SK-N-SH treated with all-trans-retinoic acid at 6 μM for 48 hours (cell line): ENCODE data around the gene RBMS3.

Source experiments
- ATAC-seq: fragments of 200-7000 bp; cut with Tn5 transposase; 3 replicates; pipeline ENCODE4 v1.9.1; 2020; ENCODE audit warnings: mild to moderate bottlenecking, moderate library complexity
- ARNTL ChIP-seq: fragments of 450-650 bp; formaldehyde crosslinking; IDR thresholded peaks from 2 replicates; pipeline ENCODE4 v1.5.0; 2020; ENCODE audit warnings: low read depth, mild to moderate bottlenecking, moderate library complexity, borderline replicate concordance
- BACH2 ChIP-seq: fragments of 250-450 bp; sonication (Bioruptor Pico); IDR thresholded peaks from 2 replicates; pipeline ENCODE4 v1.9.0; 2021; ENCODE audit warnings: mild to moderate bottlenecking, borderline replicate concordance
- CREB5 ChIP-seq: fragments of 250-450 bp; sonication (Bioruptor Pico); IDR thresholded peaks from 2 replicates; pipeline ENCODE4 v1.5.1; 2020; ENCODE audit warnings: low read depth, mild to moderate bottlenecking, moderate library complexity
- CSDC2 ChIP-seq: fragments of 250-450 bp; sonication (Bioruptor Pico); IDR thresholded peaks from 2 replicates; pipeline ENCODE4 v1.5.0; 2020; ENCODE audit warnings: mild to moderate bottlenecking, moderate library complexity
- ESRRG ChIP-seq: fragments of 250-450 bp; sonication (Bioruptor Pico); IDR thresholded peaks from 2 replicates; pipeline ENCODE4 v1.6.1; 2021; ENCODE audit warnings: mild to moderate bottlenecking
- GLIS3 ChIP-seq: fragments of 250-450 bp; sonication (Bioruptor Pico); IDR thresholded peaks from 2 replicates; pipeline ENCODE4 v1.5.0; 2020; ENCODE audit warnings: mild to moderate bottlenecking, moderate library complexity
- ISL1 ChIP-seq: fragments of 250-450 bp; sonication (Bioruptor Pico); IDR thresholded peaks from 2 replicates; pipeline ENCODE4 v2.1.2; 2022; ENCODE audit warnings: mild to moderate bottlenecking, moderate library complexity
- OSR1 ChIP-seq: fragments of 250-450 bp; sonication (Bioruptor Pico); IDR thresholded peaks from 2 replicates; pipeline ENCODE4 v1.8.0; 2022; ENCODE audit warnings: moderate library complexity, mild to moderate bottlenecking, inconsistent platforms
- PPARA ChIP-seq: fragments of 250-450 bp; sonication (Bioruptor Pico); IDR thresholded peaks from 2 replicates; pipeline ENCODE4 v1.5.0; 2020; ENCODE audit warnings: mild to moderate bottlenecking, borderline replicate concordance
- RARB ChIP-seq: fragments of 250-450 bp; sonication (Bioruptor Pico); IDR thresholded peaks from 2 replicates; pipeline ENCODE4 v1.8.0; 2021; ENCODE audit warnings: mild to moderate bottlenecking, moderate library complexity
- SNAI2 ChIP-seq: fragments of 250-450 bp; sonication (Bioruptor Pico); IDR thresholded peaks from 2 replicates; pipeline ENCODE4 v1.5.0; 2020; ENCODE audit warnings: mild to moderate bottlenecking, moderate library complexity
- TCF4 ChIP-seq: fragments of 250-450 bp; sonication (Bioruptor Pico); IDR thresholded peaks from 2 replicates; pipeline ENCODE4 v1.8.0; 2021; ENCODE audit warnings: mild to moderate bottlenecking, moderate library complexity, borderline replicate concordance
- TOX ChIP-seq: fragments of 250-450 bp; sonication (Bioruptor Pico); IDR thresholded peaks from 2 replicates; pipeline ENCODE4 v1.8.0; 2021; ENCODE audit warnings: mild to moderate bottlenecking, moderate library complexity, borderline replicate concordance
- ZC3H10 ChIP-seq: fragments of 250-450 bp; sonication (Bioruptor Pico); IDR thresholded peaks from 2 replicates; pipeline ENCODE4 v1.5.1; 2021; ENCODE audit warnings: mild to moderate bottlenecking, moderate library complexity
- ZFP3 ChIP-seq: fragments of 250-450 bp; sonication (Bioruptor Pico); IDR thresholded peaks from 2 replicates; pipeline ENCODE4 v1.5.0; 2020; ENCODE audit warnings: mild to moderate bottlenecking, moderate library complexity
- ZFP30 ChIP-seq: fragments of 450-650 bp; formaldehyde crosslinking; IDR thresholded peaks from 2 replicates; pipeline ENCODE4 v1.5.0; 2022; ENCODE audit warnings: mild to moderate bottlenecking, moderate library complexity
- ZNF565 ChIP-seq: fragments of 450-650 bp; formaldehyde crosslinking; conservative IDR thresholded peaks from 2 replicates; pipeline ENCODE4 v1.5.0; 2020; ENCODE audit warnings: low read depth, mild to moderate bottlenecking, moderate library complexity
- ZNF70 ChIP-seq: fragments of 450-650 bp; formaldehyde crosslinking; IDR thresholded peaks from 2 replicates; pipeline ENCODE4 v1.5.0; 2020; ENCODE audit warnings: mild to moderate bottlenecking, moderate library complexity
- TF ChIP-seq, protein P1 (sequence below): fragments of 250-450 bp; sonication (Bioruptor Pico); IDR thresholded peaks from 2 replicates; pipeline ENCODE4 v1.8.0; 2021; ENCODE audit warnings: low read depth, mild to moderate bottlenecking, moderate library complexity, borderline replicate concordance
- TF ChIP-seq, protein P2 (sequence below): fragments of 250-450 bp; sonication (Bioruptor Pico); IDR thresholded peaks from 2 replicates; pipeline ENCODE4 v1.5.0; 2020; ENCODE audit warnings: mild to moderate bottlenecking, moderate library complexity
- TF ChIP-seq, protein P3 (sequence below): fragments of 250-450 bp; sonication (Bioruptor Pico); IDR thresholded peaks from 2 replicates; pipeline ENCODE4 v1.8.0; 2020; ENCODE audit warnings: mild to moderate bottlenecking, moderate library complexity, borderline replicate concordance

The RBMS3 gene

DNA sequence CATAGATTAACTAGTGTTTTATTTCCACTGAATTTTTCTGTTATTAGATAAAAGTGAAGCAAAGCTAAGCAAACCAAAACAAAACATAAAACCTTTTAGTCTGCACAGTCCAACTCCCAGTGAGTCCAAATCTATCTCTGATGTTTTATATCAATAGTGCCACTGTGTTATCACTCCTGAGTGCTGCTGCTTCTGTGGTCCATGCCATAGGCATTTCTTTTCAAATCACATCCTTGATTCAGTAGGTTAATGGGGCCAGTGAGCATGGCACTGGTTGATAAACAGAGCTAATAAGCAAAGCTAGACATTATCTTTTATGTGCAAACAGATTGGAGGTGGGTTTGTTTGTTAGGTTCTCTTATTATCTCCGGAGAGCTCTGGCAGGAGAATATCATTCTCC lies 30.0 kb downstream of the RBMS3 start:
- ATAC-seq = peak; percentile 40; the same call in 2 of the 3 replicates

GRCh38 chr3:29311795-29312194 lies 30.9 kb downstream of the RBMS3 start:
- TF ChIP-seq TCF4 (CRISPR knock-in tag) (no peak), BACH2 (no peak)
- TF ChIP-seq, all 23 proteins: peak for 0
- ATAC-seq = peak; percentile 36

More for the DNA sequence above, 30.0 kb downstream of the RBMS3 start:
- 0 out of 2 replicates have a peak, but pooled peaks have one; percentile 15 for TF ChIP-seq ESRRG (CRISPR knock-in tag)
- TF ChIP-seq, protein P1, sequence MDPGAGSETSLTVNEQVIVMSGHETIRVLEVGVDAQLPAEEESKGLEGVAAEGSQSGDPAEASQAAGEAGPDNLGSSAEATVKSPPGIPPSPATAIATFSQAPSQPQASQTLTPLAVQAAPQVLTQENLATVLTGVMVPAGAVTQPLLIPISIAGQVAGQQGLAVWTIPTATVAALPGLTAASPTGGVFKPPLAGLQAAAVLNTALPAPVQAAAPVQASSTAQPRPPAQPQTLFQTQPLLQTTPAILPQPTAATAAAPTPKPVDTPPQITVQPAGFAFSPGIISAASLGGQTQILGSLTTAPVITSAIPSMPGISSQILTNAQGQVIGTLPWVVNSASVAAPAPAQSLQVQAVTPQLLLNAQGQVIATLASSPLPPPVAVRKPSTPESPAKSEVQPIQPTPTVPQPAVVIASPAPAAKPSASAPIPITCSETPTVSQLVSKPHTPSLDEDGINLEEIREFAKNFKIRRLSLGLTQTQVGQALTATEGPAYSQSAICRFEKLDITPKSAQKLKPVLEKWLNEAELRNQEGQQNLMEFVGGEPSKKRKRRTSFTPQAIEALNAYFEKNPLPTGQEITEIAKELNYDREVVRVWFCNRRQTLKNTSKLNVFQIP (CRISPR knock-in tag) = no peak
- peak; percentile 76 for TF ChIP-seq TCF4 (CRISPR knock-in tag)
- TF ChIP-seq, protein P2, sequence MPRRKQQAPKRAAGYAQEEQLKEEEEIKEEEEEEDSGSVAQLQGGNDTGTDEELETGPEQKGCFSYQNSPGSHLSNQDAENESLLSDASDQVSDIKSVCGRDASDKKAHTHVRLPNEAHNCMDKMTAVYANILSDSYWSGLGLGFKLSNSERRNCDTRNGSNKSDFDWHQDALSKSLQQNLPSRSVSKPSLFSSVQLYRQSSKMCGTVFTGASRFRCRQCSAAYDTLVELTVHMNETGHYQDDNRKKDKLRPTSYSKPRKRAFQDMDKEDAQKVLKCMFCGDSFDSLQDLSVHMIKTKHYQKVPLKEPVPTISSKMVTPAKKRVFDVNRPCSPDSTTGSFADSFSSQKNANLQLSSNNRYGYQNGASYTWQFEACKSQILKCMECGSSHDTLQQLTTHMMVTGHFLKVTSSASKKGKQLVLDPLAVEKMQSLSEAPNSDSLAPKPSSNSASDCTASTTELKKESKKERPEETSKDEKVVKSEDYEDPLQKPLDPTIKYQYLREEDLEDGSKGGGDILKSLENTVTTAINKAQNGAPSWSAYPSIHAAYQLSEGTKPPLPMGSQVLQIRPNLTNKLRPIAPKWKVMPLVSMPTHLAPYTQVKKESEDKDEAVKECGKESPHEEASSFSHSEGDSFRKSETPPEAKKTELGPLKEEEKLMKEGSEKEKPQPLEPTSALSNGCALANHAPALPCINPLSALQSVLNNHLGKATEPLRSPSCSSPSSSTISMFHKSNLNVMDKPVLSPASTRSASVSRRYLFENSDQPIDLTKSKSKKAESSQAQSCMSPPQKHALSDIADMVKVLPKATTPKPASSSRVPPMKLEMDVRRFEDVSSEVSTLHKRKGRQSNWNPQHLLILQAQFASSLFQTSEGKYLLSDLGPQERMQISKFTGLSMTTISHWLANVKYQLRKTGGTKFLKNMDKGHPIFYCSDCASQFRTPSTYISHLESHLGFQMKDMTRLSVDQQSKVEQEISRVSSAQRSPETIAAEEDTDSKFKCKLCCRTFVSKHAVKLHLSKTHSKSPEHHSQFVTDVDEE (CRISPR knock-in tag) = peak; percentile 74

DNA sequence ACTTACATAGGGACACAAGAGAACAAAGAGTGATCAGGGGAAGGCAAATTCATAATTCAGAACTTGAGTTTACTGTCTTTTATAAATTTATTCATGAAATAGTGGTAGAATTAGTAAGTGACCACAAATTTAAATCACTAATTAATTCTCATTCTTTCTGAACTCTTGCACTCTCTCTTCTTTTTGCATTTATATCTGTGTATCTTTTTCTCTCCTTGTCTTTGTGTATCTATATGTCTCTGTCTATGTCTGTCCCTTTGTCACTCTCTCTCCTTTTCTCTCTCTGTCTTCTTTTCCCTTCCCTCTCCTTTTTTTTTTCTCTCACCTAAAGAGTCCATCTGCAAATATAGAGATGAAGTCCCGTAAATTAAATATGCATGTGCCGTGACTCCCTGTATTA lies 31.5 kb downstream of the RBMS3 start:
- TF ChIP-seq, protein P1 (CRISPR knock-in tag) = no peak
- TF ChIP-seq SNAI2 (CRISPR knock-in tag) (no peak), ZFP30 (CRISPR knock-in tag) (no peak), GLIS3 (no peak), TCF4 (CRISPR knock-in tag) (no peak), ARNTL (CRISPR knock-in tag) (no peak), OSR1 (no peak), ISL1 (CRISPR knock-in tag) (no peak), PPARA (CRISPR knock-in tag) (no peak), TOX (CRISPR knock-in tag) (no peak), ZNF70 (CRISPR knock-in tag) (no peak), CREB5 (CRISPR knock-in tag) (no peak), BACH2 (no peak), ZFP3 (no peak), ZNF565 (CRISPR knock-in tag) (no peak), CSDC2 (CRISPR knock-in tag) (no peak), RARB (CRISPR knock-in tag) (no peak), ZC3H10 (CRISPR knock-in tag) (no peak)
- TF ChIP-seq, protein P3, sequence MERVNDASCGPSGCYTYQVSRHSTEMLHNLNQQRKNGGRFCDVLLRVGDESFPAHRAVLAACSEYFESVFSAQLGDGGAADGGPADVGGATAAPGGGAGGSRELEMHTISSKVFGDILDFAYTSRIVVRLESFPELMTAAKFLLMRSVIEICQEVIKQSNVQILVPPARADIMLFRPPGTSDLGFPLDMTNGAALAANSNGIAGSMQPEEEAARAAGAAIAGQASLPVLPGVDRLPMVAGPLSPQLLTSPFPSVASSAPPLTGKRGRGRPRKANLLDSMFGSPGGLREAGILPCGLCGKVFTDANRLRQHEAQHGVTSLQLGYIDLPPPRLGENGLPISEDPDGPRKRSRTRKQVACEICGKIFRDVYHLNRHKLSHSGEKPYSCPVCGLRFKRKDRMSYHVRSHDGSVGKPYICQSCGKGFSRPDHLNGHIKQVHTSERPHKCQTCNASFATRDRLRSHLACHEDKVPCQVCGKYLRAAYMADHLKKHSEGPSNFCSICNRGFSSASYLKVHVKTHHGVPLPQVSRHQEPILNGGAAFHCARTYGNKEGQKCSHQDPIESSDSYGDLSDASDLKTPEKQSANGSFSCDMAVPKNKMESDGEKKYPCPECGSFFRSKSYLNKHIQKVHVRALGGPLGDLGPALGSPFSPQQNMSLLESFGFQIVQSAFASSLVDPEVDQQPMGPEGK (CRISPR knock-in tag) = no peak
- TF ChIP-seq, protein P2 (CRISPR knock-in tag) = no peak
- ATAC-seq = no peak
